ENCODE results near the gene DDX3X. TPM values are rescaled to one million over a fixed set of nuclear protein-coding genes. Genes with fewer than 3 reads are reported as not detected.
"Not testable (repeated sequence)": the region's sequence is repeated elsewhere in the genome, so short reads cannot be mapped to it uniquely, and the experiment has no call there.

DDX3X gene
- total RNA-seq, 1 donor from 2014 or later, result 308 TPM

DNA sequence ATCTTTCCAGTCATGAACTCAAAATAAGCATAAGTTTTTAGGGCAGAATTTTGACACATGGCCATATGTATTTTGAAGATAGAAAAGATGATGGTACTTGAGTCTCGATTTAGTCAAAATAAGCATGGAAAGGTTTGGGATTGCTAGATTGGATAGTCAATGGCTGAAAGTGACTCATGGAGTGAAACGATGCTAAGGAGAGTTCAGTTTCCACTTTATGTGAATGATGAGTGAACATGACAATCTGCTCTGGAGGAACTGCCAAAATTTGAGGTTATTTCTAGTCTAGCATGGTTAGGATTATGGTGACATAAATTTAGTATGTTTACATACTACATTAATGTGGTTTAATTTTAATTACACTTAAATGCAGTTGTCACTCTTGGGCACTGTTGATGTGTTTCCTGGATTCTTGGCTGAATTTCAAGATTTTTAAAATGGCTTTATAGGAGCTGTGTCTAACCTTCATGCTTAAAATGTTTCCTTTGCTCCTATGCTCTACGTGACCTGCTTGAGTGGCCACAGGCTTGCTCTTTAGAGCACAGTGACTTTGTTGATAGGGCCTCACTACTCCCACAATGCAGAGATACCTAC, 17.1 kb downstream of the DDX3X start:
- H3K4me1 Mint-ChIP-seq (ENCODE audit: low read depth), result no peaks in the 10 kb centered on the region
- TF ChIP-seq, protein P1, sequence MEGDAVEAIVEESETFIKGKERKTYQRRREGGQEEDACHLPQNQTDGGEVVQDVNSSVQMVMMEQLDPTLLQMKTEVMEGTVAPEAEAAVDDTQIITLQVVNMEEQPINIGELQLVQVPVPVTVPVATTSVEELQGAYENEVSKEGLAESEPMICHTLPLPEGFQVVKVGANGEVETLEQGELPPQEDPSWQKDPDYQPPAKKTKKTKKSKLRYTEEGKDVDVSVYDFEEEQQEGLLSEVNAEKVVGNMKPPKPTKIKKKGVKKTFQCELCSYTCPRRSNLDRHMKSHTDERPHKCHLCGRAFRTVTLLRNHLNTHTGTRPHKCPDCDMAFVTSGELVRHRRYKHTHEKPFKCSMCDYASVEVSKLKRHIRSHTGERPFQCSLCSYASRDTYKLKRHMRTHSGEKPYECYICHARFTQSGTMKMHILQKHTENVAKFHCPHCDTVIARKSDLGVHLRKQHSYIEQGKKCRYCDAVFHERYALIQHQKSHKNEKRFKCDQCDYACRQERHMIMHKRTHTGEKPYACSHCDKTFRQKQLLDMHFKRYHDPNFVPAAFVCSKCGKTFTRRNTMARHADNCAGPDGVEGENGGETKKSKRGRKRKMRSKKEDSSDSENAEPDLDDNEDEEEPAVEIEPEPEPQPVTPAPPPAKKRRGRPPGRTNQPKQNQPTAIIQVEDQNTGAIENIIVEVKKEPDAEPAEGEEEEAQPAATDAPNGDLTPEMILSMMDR (IDR thresholded peaks at IDR 0.05; ENCODE audit: unreplicated experiment), result no peak
- H3K27me3 Mint-ChIP-seq, result no peaks in the 10 kb centered on the region
- H3K4me3 Mint-ChIP-seq (ENCODE audit: low read depth), result no peak overlapping the region
- H3K9me3 Mint-ChIP-seq (ENCODE audit: low read depth), result peaks cover 13% of the 10 kb centered on the region
- H3K36me3 Mint-ChIP-seq (ENCODE audit: insufficient read depth), result peaks cover 15% of the 10 kb centered on the region
- no peak for DNase-seq (ENCODE audit: low spot score, unreplicated experiment)
- peak overlapping the region; percentile 51 for H3K27ac Mint-ChIP-seq

DNA sequence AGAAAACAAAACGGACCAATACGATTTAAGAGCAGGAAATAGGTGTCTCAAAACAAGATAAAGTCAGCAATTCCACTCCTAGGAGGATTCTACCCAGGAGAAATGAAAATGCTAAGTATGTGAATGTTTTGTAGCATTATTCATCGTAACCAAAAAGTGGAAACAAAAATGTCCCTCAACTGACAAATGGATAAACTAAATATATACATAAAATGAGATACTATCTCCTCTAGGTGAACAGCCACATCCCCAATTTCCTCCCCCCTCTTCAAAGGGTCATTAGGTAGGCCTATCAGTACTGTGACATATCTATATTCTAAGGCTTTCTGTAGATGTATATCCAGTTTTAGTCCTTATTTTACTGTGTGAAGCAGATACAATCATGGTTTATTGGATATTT, 18.0 kb downstream of the DDX3X start:
- Mint-ChIP-seq H3K9me3 (ENCODE audit: low read depth) (peaks cover 11% of the 10 kb centered on the region), H3K27me3 (no peaks in the 10 kb centered on the region), H3K4me3 (ENCODE audit: low read depth) (no peak overlapping the region), H3K27ac (peak overlapping the region; percentile 39), H3K4me1 (ENCODE audit: low read depth) (no peaks in the 10 kb centered on the region), H3K36me3 (ENCODE audit: insufficient read depth) (peaks cover 9% of the 10 kb centered on the region)
- TF ChIP-seq, protein P1 (IDR thresholded peaks at IDR 0.05; ENCODE audit: unreplicated experiment), result no peak
- DNase-seq (ENCODE audit: low spot score, unreplicated experiment), result no peak

DNA sequence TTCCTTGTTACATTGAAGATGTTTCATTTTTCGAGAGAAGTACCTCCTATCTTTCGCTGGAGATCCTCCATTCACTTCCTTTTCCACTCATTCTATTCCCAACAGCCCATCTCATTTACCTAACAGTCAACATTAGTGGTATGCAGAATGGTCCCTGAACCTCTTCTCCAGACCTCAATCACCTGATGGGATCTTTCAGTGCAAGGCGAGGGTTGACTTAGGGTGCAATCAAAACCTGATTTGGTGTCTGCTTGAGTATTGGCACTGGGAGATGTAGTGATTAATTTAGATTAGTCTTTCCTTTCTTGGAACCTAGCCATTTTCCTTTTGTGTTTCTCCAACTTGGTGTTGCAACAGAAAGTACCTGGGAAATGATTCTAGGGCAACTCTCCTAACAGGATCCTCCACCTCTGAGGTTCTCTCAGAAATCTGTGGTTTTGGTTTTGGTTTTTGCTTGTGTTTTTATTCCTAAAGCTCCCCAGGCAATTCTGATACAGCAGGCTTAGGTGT, 18.4 kb downstream of the DDX3X start:
- TF ChIP-seq, protein P1 (IDR thresholded peaks at IDR 0.05; ENCODE audit: unreplicated experiment), result no peak
- no peak for DNase-seq (ENCODE audit: low spot score, unreplicated experiment)
- Mint-ChIP-seq H3K27me3 (no peaks in the 10 kb centered on the region), H3K36me3 (ENCODE audit: insufficient read depth) (peaks cover 6% of the 10 kb centered on the region), H3K9me3 (ENCODE audit: low read depth) (peaks cover 8% of the 10 kb centered on the region), H3K4me3 (ENCODE audit: low read depth) (no peak overlapping the region), H3K4me1 (ENCODE audit: low read depth) (no peaks in the 10 kb centered on the region), H3K27ac (peak overlapping the region; percentile 39)

DNA sequence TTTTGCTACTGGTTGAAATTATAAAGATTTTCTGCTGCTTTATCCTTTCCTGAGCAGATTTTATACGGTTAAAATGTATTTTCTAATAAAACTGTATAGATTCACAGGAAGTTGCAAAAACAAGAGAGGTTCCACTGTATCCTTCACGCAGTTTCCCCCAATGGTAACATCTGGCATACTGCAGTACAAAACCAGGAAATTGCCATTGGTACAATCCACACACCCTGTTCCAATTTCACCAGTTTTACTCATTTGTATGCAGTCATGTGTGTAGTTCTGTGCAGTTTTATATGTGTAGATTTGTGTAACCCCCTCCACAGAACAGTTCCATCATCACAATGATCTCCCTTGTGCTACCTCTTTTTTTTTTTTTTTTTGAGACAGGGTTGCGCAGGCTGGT, 20.0 kb downstream of the DDX3X start:
- Mint-ChIP-seq H3K36me3 (ENCODE audit: insufficient read depth) (peaks cover 3% of the 10 kb centered on the region), H3K27ac (no peak overlapping the region), H3K9me3 (ENCODE audit: low read depth) (peaks cover 6% of the 10 kb centered on the region), H3K4me3 (ENCODE audit: low read depth) (no peak overlapping the region), H3K4me1 (ENCODE audit: low read depth) (no peaks in the 10 kb centered on the region), H3K27me3 (no peaks in the 10 kb centered on the region)
- DNase-seq (ENCODE audit: low spot score, unreplicated experiment), result no peak
- TF ChIP-seq, protein P1 (IDR thresholded peaks at IDR 0.05; ENCODE audit: unreplicated experiment), result no peak

DNA sequence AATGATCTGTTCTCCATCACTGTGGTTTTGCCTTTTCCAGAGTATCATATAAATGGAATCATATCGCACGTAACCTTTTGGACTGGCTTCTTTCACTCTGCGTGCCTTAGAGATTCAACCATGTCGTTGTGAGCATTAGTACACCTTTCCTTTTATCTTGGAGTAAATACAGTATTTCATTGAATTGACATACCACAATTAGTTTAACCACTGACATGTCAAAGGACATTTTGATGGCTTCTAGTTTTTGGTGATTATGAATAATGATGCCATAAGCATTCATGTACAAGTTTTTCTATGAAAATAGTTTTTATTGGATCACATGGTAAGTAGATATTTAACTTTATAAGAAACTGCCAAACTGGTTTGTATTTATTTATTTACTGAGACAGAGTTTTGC, 35.2 kb downstream of the DDX3X start:
- no peaks in the 10 kb centered on the region for H3K36me3 Mint-ChIP-seq (ENCODE audit: insufficient read depth)
- TF ChIP-seq, protein P1 (IDR thresholded peaks at IDR 0.05; ENCODE audit: unreplicated experiment), result no peak
- H3K27me3 Mint-ChIP-seq, result no peaks in the 10 kb centered on the region
- H3K9me3 Mint-ChIP-seq (ENCODE audit: low read depth), result peaks cover 14% of the 10 kb centered on the region
- DNase-seq (ENCODE audit: low spot score, unreplicated experiment), result no peak
- no peaks in the 10 kb centered on the region for H3K4me1 Mint-ChIP-seq (ENCODE audit: low read depth)
- H3K4me3 Mint-ChIP-seq (ENCODE audit: low read depth), result no peak overlapping the region
- H3K27ac Mint-ChIP-seq, result no peak overlapping the region

DNA sequence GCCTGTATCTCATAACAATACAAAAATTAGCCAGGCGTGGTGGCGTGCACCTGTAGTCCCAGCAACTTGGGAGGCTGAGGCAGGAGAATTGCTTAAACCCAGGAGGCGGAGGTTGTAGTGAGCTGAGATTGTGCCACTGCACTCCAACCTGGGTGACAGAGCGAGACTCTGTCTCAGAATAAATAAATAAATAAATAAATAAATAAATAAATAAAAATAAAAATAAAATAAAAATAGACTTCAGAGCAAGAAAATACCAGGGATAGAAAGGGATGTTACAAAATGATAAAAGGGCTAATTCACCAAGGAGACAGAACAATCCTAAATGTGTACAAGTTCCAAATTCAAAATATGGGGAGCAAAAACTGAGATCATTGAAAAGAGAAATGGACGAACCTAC, 37.6 kb downstream of the DDX3X start:
- DNase-seq (ENCODE audit: low spot score, unreplicated experiment); H3K4me3 Mint-ChIP-seq (ENCODE audit: low read depth); H3K27ac Mint-ChIP-seq; H3K27me3 Mint-ChIP-seq; H3K4me1 Mint-ChIP-seq (ENCODE audit: low read depth); H3K36me3 Mint-ChIP-seq (ENCODE audit: insufficient read depth): not testable (repeated sequence)
- H3K9me3 Mint-ChIP-seq (ENCODE audit: low read depth), result peaks cover 11% of the 10 kb centered on the region
